ENCODE results near the gene RPLP2.

RPLP2 gene

DNA sequence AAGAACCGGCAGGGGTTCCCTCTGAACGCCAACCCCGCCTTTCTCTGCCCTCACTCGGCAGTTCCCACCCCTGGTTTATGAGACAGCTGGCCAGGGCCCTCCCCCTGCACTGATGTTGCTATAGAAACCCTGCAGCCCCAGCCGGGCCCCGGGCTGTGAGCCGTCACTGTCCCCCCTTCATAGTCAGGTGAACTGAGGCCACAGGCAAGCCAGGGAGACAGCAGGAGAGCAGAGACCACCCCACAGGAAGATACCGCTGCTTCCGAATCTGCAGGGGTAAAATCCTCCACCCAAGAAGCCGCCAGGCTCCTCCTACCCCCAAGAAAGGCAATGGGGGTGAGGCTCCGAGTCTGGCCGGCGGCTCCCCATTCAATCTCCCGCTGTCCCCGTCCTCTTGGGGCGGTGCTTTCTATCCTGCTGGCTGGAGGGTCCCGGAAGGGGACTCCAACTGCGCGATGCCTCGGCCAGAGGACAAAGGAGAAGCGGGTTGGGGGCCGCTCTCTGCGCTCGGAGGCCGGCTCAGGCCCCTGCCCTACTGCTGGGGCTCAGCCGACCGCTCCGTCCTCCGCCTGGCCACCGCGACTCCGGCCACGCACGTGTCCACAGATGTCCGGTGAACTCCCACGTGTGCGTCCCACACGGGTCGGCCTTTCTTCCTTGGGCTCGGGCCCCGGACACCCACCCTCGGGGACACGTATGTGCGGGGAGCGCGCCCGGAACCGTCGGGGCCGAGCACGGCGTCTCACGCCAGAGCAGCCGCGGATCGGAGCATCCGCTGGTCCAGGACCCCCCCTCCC, 12.3 kb upstream of the RPLP2 start:
- H3K4me3 ChIP-seq (ENCODE audit: low read depth, low read length) = peak overlapping the region; percentile 83
- TF ChIP-seq, protein P1, sequence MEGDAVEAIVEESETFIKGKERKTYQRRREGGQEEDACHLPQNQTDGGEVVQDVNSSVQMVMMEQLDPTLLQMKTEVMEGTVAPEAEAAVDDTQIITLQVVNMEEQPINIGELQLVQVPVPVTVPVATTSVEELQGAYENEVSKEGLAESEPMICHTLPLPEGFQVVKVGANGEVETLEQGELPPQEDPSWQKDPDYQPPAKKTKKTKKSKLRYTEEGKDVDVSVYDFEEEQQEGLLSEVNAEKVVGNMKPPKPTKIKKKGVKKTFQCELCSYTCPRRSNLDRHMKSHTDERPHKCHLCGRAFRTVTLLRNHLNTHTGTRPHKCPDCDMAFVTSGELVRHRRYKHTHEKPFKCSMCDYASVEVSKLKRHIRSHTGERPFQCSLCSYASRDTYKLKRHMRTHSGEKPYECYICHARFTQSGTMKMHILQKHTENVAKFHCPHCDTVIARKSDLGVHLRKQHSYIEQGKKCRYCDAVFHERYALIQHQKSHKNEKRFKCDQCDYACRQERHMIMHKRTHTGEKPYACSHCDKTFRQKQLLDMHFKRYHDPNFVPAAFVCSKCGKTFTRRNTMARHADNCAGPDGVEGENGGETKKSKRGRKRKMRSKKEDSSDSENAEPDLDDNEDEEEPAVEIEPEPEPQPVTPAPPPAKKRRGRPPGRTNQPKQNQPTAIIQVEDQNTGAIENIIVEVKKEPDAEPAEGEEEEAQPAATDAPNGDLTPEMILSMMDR (IDR thresholded peaks at IDR 0.05; ENCODE audit: borderline replicate concordance, insufficient read depth, low read depth, low read length) = no peak

DNA sequence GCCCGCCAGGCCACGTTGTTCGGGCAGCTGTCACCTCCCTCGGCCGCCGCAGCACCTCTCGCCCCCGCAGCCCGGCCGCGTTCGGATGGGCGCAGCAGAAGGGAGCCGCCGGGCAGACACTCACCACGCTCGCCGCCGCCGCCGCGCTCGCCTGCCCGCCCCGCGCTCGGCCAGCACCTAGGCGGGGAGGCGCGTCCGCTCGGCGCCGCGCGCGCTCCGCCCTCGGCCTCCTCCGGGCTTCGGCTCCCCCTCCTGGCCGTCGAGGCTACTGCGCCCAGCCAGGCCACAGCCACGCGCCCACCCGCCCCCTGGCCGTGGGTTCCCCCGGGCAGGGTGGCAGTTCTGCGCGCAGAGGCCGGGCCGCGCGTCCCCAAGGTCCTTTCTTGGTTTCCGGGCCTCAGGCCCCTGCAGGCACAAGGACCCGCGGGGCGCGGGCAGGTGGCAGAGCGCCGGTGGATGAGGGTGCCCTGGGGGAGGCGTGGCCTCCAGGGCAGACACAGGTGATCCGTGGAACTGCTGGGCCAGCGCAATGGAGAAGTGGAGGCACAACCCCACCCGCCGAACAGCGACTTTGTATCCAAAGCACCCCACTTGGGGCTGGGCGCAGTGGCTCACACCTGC, 11.6 kb upstream of the RPLP2 start, which contains the start of gene SLC25A22:
Gene SLC25A22, minus strand, starts transcription at position 189 of the 621 bp plus-strand sequence. CDS start 3,275 bp downstream, outside the sequence.
- TF ChIP-seq, protein P1 (IDR thresholded peaks at IDR 0.05; ENCODE audit: borderline replicate concordance, insufficient read depth, low read depth, low read length) = peak; percentile 86

DNA sequence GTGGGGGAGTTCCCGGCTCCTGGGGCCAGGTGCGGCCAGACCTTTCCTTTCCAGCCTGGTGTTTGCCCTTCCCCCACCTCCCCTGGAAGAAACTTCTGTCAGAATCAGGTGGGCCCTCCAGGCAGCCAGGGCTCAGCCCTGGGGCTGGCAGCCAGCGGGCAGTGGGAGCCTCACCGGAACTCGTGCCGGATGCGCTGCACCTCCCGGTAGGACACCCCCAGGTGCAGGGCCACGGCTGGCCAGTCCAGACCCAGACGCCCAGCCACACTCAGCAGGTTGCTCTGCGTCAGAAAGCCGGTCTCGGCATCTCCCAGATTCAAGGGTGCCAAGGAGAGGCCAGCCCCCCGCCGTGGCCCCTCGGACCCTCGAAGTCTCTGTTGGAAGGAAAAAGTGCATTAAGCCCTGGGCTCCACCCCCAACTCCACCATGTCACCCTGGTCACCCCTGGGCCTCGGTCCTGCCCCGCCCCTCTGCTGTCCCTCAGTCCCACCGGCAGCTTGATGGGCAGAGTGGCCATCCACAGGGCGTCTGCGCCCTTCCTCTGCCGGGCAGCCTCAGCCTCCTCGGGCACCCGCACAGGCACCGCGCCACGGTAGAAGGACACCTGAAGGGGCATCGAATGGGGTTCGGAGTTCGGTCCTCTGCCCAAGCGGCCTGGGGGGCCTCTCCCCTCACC, 10.0 kb upstream of the RPLP2 start:
- TF ChIP-seq, protein P1 (IDR thresholded peaks at IDR 0.05; ENCODE audit: borderline replicate concordance, insufficient read depth, low read depth, low read length) = no peak
- H3K4me3 ChIP-seq (ENCODE audit: low read depth, low read length) = no peak overlapping the region

More for the DNA sequence above, 11.6 kb upstream of the RPLP2 start, which contains the start of gene SLC25A22:
- H3K4me3 ChIP-seq (ENCODE audit: low read depth, low read length) = peak within 1 kb of the TSS; percentile 83

DNA sequence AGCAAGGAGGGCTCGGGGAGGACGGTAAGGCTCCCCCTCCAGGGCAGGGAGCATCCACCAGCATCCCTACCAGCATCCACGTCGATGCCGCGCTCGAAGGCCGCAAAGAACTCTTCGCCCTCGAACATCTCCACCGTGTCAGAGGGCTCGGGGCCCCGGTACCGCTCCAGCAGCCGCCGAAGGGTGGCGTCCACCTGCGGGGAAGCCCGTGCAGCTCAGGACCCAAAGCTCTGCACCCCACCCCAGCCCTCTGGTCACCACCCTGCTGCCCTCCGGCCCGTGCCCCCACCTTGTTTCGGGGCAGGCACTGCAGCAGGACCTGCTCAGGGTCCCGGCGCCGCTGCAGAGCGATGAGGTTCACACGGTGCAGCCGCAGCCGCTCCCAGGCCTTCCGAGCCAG, 9.3 kb upstream of the RPLP2 start:
- TF ChIP-seq, protein P1 (IDR thresholded peaks at IDR 0.05; ENCODE audit: borderline replicate concordance, insufficient read depth, low read depth, low read length) = no peak
- no peak overlapping the region for H3K4me3 ChIP-seq (ENCODE audit: low read depth, low read length)

DNA sequence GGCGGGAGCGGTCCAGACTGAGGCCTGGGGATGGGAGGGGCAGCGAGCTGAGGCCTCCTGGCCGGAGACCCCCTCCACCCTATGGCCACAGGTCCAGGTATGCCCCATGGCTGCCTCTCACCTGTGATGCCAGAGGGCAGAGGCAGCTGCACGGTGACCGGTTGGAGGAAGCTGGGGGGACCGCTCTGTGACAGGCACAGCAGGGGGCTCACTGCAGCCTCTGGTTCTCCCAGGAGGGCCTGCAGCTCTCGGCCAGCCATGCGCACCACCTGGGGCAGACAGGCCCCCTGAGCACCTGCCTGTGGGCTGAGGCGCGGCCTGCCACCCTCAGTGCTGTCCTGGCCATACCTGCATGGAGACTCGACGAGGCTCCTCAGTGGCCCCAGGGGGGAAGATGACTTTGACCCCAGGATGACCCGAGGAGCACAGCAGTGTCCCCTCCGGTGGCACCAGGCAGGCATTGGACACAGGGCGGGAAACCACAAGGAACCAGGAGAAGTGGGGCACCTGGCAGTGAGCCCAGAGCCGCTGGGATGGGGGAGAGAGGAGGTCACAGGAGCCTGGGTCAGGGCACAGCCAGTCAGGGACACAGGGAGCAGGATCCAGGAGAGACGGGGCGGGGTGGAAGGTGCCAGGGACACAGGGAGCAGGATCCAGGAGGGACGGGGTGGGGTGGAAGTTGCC, 8.5 kb upstream of the RPLP2 start:
- TF ChIP-seq, protein P1 (IDR thresholded peaks at IDR 0.05; ENCODE audit: borderline replicate concordance, insufficient read depth, low read depth, low read length) = no peak
- H3K4me3 ChIP-seq (ENCODE audit: low read depth, low read length) = no peak overlapping the region

DNA sequence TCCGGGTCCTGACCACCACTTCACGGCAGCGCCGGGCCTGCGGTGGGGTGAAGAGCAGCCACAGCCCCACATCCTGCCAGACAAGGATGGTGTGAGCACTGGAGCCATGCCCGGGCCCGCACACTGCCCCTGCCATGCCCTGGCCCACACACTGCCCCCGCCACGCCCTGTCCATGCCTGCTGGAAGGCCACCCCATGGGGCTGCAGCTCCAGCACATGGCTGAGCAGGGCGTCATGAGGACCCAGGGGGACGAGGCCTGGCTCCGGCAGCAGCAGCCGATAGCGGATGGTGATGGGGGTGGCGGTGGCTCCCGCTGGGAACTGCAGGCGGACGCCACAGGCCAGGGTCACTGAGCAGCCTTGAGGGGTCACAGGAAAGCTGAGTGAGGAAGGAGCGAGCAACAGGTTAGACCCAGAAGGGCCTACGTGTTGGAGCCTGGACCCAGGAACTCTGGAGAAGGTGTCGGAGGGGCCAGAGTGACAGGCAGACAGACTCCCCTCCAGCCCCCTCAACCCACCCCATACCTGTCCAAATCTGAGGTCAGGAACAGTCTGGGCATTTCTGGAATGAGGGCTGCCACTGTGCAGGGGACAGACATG, 7.6 kb upstream of the RPLP2 start:
- TF ChIP-seq, protein P1 (IDR thresholded peaks at IDR 0.05; ENCODE audit: borderline replicate concordance, insufficient read depth, low read depth, low read length) = no peak
- no peak overlapping the region for H3K4me3 ChIP-seq (ENCODE audit: low read depth, low read length)
